Medulla oblongata (tissue), 1 donor: ENCODE results near the gene PDE3A.

ENCODE experiments used
- DNase-seq: peaks from one replicate; pipeline ENCODE4 v3.0.0-alpha.2; 2015; ENCODE audit errors: extremely low spot score

PDE3A gene

DNA sequence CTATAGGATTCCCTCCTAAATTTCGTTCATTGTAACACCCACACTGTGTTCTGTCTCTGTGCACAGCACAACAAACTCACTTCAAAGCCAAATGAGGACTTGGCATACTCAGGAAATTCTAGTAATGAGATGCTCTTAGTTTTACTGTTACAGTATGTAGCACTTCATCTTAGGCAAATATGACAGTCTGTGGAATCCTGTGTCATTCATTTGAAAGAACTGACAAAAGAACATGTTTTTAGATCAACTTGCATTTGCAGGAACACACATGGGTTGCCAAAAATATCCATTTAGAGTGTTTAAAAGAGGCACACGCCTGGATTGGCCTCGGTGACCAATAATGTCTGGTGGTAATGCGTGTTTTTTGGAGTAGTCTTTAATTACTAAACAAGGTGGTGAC lies 56.5 kb downstream of the PDE3A start:
- no peak for DNase-seq

DNA sequence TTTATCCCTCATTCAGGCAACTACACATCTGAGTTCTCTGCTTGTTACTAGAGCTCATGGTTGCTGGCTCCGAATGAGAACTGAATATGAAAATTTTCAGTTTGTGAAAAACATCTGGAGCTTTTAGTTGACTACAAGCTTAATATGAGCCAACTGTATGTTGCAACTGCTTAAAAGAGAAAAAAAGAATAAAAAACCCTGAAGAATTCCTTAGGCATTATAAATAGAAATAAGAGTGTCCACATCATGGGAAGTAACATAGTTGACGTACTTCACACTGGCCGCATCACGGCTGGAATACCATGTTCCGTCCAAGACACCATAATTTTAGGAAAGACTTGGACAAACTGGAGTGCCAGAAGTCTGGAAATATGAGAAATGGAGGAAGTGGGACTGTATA lies 57.9 kb downstream of the PDE3A start:
- no peak for DNase-seq

DNA sequence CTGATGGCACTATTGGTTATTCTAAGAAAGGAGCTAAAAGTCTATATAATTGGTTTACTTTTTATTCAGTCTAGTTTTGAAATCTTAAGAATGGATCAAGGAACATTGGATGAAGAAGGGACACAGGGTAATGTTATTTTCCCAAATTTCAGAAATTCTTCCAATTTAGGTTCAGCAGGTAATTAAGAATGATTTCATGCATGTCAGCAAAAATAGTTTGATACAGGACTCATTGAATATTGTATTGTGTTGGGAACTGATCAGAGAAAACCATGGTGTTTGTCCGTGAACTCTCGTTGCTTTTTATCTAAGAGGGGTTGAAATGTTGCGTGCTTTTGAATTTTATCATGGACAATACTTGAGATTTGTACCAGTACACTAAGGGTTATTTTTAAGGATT lies 58.6 kb downstream of the PDE3A start:
- DNase-seq, result no peak

DNA sequence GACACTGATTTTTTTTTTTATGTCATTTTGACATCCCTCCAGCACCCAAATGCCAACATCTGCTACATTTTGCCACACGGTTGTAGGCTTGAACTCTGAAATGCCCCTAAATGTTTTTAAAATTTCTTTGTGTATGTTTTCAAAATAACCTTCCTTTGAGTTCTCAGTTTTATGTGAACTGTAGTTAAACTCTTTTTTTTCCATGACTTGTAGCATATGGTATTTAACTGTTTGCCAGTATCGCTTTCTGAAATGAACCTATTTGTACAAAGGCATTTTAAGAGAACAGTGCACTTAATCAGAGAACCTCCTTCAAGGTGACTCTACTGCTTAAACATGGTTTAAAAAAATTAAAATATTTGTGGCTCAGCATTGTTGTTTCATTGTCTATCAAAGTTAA lies 61.5 kb downstream of the PDE3A start:
- no peak for DNase-seq

DNA sequence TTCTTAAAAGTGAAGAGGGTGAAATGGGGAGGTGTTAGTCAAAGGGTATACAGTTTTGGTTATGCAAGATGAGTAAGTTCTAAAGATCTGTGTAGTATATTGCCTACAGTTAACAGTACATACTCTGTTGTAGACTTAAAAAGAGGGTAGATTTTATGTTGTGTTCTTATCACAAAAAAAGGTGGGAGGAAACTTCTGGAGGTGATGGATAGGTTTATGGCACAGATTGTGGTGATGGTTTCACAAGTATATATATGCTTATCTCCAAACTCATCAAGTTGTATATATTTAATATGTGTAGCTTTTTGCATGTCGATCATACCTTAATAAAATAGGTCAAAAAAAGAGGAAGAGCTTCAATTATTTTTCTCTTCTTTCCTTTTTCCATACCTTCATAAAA lies 64.0 kb downstream of the PDE3A start:
- no peak for DNase-seq

DNA sequence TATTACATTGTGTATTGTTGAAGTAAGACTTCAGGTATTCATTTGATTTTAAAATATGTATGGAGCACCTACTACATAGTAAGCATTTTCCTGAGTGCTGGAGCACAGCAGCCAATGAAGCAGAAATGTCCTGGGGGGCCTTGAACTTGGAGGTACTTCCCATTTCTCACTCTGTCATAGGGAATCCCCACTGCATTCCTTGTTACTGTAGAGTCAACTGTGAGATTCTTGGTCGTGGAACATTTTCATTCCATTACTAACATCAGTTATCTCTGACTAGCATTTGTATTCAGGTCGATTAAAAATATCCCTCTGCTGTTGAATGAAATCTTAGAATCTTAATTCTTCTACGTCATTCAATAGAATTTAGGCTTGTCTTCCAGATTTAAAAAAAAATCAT lies 66.7 kb downstream of the PDE3A start:
- no peak for DNase-seq

DNA sequence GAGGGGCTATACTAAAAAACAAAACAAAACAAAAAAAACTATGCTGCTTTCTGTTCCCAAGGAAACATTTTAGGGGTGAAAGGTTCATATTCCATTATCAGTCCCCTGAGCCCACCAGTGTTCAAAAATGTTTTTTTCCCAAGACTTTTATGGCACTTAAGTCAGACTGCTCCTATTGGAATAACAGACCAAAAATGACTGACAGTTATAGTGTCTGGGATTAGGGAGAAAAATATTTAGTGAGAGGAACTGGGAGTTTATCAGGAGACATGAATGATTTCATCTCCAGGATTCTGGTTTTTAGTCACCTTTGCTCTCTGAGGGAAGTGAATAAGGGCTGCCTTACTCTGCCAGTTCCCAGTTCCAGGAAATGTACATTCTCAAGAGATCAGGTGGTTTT lies 68.0 kb downstream of the PDE3A start:
- no peak for DNase-seq

DNA sequence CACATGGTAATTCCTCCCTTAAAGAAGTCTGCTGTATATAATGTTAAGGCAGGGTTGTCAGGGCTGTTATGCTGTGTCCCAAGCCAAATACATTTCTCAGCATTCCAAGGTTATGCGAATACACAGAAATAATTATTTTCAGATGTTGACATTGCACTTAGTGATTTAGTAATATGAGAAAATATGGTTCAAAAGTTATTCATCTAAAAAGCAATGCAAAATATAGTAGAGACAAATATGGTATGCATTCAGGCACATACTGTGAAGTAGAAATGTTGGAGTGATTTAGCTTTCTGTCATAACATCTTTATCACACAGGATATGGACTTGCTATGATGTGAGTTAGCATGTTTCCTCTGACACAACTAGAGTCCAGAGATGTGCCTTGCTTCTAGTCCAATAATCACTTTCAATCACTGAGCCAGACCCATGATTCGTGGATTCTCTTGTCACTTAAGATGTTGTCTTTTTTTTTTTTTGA lies 70.0 kb downstream of the PDE3A start:
- no peak for DNase-seq

DNA sequence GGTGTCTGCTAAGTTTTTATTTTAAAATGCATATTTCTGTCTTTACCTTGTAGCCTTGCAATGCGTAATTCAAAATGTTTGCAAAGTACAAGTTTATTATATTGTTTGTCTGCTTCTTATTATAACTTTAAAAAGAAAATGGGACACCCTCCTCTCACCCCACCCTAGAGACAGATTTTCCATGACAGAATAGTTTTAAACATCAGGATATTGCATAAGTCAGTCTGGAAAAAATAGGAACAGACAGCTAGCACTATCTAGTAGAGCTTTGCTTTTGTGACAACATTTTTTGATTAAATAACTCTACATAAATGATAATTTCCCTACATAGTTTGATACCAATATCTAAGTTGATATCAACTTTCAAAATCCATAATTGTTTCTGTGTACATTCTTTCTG lies 71.3 kb downstream of the PDE3A start:
- DNase-seq, result no peak

DNA sequence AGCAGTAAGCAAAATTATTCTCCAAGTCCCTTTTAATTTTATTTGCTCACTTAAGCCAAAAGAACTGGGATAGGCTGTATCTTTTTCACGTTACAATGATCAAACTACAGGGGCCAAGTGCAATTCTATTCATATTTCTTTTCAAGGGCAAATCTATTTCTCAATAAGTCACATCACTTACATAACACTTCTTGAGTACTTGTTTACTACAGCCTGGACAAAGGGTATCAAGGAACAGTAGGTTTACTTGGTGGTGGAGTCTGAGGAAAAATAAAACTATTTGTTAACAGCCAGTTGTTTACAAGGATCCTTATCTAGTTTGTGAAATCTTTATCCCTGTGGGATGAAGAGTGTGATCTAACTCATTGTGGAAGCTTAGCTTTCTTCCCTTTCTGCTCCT lies 72.1 kb downstream of the PDE3A start:
- no peak for DNase-seq

DNA sequence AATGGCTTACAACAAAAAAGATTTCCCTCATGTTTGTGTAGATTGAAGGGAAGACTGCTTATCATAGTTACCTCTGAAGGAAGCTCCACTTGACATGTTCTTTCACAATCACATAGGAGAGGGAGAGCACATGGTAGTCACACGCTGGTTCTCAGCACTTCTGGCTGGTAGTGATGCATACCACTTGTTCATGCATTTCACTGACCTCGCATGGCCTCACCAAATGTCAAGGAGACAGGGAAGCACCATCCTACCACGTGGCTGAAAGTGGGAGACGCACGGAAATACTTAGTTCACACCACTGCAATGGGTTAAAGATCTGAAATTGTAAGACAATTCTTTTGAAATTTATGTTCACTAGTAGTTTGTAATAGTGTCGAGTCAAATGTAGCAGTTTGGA lies 74.0 kb downstream of the PDE3A start:
- DNase-seq, result no peak

DNA sequence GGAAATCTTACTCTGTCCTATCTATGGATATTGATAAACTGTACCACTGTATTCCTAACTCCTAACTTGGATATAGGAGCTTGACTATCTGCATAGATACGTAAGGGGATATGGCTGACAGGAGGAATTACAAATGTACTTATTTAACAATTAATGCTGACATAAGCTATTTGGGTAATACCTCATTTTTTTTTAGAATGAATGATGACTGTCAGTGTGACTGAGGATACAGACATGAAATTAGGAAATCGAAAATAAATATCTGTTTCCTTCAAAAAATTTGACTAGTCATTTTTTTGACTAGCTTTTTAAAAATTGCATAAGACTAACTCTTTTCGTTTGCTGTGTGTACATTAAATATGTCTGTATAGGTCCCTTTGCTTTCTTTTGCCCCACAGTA lies 74.9 kb downstream of the PDE3A start:
- DNase-seq, result no peak

DNA sequence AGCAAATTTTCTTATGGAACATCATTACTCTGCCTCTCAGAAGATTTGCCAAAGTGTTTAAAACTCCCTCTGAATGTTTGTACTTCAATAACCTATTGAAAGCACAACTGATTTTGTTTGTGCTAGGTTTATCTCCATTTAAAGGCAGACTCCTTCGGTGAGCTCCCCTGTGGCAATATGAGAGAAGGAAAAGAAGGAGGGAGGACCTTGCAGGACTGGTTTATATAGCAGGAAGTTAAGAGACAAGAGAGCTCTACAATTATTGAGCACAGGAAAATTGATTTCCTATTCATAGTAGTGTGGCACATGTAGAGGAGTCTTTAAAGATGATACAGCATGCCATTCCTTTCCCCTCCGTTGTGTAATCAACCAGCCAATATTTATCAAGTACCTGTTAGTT lies 75.5 kb downstream of the PDE3A start:
- no peak for DNase-seq

DNA sequence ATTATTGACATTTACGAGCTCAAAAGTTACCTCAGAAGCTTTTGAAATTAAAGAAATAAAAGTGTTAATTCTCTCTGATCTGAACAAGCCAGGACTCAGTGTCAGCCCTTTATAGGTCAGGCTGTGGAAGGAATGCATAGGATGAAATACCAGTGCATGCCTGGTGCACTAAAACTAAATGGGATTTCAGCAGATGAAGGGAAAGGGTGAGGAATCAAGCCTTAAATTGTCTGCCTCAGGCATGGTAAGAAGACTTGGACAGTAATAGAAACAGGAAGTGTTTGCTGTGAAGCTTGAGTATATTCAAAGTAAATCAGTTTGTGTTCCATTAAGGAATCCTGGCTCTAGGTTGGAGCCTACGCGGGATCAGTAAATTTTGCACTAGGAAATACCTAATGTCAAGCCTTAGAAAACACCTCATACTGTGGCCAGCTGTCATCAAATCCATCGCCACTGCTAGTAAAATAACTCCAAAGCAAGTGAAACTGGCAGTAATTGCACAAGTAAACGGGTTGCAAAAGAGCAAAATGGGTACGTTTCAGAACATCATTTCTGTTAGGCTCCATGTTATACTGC lies 76.3 kb downstream of the PDE3A start:
- DNase-seq, result no peak

DNA sequence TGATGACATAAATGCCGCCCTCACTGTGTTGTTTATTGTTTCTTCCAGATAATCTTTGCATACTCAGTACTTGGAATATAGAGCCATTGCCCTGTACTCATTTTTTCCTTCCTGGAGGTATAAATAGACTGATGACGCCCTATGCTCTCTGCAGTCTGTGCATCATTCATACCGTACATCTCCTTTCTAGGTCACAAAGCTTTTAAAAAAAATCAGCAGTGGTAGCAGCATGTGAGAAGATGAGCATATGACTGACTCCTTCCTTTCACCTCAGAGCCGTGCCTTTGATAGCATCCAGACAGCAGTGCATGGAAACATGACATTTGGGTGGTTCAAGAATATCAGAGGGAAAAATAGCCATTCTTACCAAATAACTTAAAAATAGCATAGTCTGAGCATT lies 77.3 kb downstream of the PDE3A start:
- DNase-seq, result no peak

DNA sequence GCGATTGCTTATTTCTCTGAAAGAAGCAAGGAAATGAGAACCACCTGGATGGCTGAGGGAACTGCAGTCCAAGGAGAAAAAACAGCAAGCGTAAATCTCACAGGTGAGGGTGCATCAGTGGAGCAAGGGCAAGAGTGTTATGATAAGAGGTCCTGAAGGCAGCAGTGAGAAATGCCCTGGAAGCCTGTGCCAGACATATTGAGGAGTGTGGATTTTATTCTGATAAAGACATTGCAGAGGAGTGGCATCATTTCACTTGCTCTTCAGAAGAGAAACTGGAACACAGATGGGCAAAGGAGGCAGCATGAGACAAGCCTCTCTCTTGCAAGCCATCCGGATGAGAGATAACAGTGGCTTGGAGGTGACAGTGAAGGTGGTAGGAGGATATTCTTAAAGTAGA lies 78.5 kb downstream of the PDE3A start:
- no peak for DNase-seq

DNA sequence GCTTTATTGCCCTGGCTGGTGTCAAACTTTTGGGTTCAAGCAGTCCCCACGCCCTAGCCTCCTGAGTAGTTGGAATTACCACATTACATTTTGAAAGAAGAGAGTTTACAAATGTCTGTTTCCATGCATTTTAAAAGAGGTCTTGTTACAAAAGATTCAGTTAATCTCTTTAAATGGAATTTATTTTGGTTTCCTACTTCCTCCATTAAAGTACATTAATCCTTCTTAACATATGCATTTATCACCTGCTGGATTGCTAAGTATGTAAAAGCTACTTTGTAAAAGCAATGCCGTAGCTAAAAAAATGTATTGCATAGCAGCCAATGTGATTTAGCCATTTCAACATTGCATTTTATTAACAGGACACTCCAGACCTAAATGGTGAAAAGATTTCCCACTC lies 80.4 kb downstream of the PDE3A start:
- no peak for DNase-seq

DNA sequence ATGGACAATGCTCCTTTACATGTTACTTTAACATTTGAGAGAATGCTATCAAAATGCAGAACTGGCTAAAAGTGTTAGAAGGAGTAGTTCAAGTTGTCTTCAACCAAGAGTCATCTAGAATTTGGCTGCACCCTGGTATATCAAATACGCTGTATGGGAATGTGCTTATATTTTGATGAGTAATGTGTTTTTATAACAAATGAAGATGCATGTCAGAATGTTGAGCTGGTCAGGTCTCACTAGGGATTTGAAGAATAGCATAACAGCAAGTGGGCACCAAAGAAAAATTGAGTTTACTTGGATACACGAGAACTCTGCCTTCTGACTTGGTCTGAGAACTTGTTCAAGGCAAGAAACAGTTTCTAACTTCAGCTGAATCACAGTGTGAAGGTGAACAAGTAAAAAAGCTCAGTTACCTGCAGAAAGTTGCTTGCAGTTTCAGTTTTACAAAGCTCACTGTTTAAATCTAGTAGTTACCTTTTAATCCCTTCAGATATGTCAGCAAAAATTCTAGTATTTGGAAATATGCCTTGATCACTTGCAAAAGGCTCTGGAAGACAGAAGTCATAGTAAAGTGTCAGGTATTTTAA lies 82.3 kb downstream of the PDE3A start:
- DNase-seq, result no peak

DNA sequence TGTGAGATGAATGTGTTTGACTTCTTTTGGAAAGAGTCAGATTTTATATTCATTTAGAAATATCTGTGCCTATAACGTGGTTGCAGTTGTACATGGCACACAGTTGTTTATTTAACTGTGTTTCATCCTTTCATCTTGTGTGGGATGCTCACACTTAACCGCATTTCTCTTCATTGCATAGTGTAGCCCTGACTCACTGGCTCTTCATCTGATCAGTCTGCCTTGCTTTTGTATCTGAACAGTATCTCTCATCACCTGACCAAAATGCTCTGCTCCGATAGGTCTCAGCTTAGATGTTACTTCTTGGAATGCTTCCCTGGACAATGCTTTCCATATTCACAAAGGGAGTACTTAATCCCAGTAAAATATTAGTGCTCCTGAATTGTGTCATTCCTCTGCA lies 83.4 kb downstream of the PDE3A start:
- no peak for DNase-seq

DNA sequence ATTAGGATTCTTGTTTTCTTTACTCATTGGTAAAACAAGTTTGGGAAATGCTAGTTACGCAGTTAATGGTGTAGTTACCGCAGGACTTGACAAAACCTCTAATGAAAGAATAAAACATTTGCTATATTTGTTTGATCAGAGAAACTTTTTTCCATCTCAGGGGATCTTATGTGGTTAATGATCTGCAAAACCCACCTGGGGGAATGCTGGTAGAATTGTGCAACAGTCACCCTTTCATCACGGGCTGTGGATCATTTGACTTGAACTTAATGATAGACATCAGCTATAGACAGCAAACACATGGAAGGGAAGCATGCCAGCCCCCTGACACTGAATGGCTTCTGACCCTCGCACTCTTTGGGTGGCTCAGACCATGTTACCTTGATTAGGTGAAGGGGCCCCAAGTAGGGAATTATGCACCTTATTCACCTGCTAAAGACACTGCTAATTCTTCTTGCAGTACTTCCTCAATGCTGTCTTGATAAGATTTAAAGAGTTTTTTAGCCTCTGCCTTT lies 84.2 kb downstream of the PDE3A start:
- DNase-seq, result no peak

DNA sequence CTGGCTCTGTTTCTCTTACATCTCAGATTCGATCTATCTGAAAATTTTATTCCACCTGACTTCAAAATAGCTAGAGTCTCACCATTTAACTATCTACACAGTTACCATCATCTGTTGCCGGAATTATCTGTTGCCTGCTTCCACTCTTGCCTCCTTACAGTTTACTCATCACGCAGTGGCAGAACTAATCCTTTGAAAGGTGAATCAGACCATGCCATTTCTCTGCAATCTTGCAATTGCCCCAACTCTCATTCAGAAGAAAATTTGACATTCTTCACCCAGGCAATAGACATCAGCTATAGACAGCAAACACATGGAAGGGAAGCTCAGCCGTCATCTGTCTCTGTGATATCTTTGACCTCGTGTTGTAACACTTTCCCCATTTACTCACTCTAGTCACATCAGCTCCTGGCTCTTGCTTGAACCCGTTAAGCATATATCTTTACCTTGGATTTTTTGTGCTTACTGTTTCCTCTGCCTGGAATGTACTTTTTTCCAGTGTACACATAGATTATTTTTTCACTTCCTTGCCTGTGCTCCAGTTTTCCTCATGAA lies 85.5 kb downstream of the PDE3A start:
- no peak for DNase-seq

DNA sequence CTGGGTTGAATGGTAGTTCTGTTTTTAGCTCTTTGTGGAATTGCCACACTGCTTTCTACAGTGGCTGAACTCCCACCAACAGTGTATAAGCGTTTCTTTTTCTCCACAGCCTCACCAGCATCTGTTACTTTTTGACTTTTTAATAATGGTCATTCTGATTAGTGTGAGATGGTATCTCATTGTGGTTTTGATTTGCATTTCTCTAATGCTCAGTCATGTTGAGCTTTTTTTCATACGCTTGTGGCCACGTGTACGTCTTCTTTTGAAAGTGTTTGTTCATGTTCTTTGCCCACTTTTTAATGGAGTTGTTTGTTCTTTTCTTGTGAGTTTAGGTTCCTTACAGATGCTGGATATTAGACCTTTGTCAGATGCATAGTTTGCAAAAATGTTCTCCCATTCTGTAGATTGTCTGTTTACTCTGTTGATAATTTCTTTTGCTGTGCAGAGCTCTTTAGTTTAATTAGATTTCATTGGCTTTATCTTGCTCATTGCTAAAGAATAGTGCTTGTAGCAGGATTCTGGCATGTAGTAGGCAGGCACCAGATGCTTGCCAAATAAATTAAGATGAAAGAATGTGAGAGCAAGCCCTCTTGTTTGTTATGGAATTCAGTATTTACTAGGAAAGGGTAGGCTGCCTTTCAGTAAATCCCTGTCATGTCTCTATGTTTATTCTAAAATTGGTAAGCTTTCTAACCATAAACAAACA lies 86.8 kb downstream of the PDE3A start:
- DNase-seq, result no peak

DNA sequence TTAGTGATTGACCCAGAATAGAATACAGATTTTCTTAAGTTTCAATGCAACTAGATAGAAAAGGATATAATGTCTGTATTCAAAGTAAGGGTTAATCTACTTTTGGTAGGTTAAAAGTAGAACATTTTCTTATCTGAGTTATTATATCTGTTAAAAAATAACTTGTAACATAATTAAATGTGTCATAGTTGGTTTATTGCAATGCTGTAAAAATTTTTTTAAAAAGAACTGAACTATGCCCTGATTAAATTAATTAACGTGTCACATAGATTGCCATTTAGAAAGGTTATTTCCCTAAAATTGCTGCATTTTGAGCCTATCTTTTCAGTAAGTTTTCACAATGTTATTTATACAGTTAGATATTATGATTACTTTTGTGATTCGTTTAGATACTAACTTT lies 89.2 kb downstream of the PDE3A start:
- DNase-seq, result no peak
